H1 (cell line): Measurements from ENCODE around the gene LDAH. TPM values are rescaled to one million over a fixed set of nuclear protein-coding genes. Genes with fewer than 3 reads are reported as not detected.

ENCODE experiments used
- CTCF ChIA-PET: fragments of 300-600 bp; sonication (Branson Sonifier 250); formaldehyde crosslinking; loops from one replicate; lab custom pipeline; 2021; ENCODE audit not compliant: partially characterized antibody; lab: Charles Lee
- POLR2A ChIA-PET: fragments of 300-600 bp; sonication (Branson Sonifier 250); formaldehyde crosslinking; loops from one replicate; lab custom pipeline; 2021; ENCODE audit warnings: inconsistent platforms; ENCODE audit not compliant: partially characterized antibody; lab: Charles Lee
- DNase-seq, 2 experiments: peaks; one replicate each; pipeline versions ENCODE4 v3.0.0 to v3.0.0-alpha.2; 2010 to 2022; ENCODE audit warnings: low spot score in 2 of 2, low read depth in 1 of 2, mixed read lengths in 1 of 2
- FAIRE-seq: peaks from 2 replicates; lab custom pipeline; 2011; peaks lifted over from hg19 to GRCh38; lab: Jason Lieb, UNC
- H2AFZ ChIP-seq: 2 replicates; pipeline ENCODE4 v1.8.1; 2012; ENCODE audit warnings: low read length, inconsistent platforms
- H2AK5ac ChIP-seq: 2 replicates; pipeline ENCODE4 v1.6.1; 2013; ENCODE audit warnings: low read depth, low read length
- H2BK120ac ChIP-seq: replicated peaks from 2 replicates; pipeline ENCODE3; 2013; ENCODE audit warnings: low read depth, low read length, inconsistent platforms
- H2BK12ac ChIP-seq: 2 replicates; pipeline ENCODE4 v1.6.1; 2013; ENCODE audit warnings: low read depth, low read length
- H2BK15ac ChIP-seq: 2 replicates; pipeline ENCODE4 v1.6.1; 2013; ENCODE audit warnings: low read length
- H2BK20ac ChIP-seq: 2 replicates; pipeline ENCODE4 v1.6.1; 2013; ENCODE audit warnings: low read length
- H2BK5ac ChIP-seq: 2 replicates; pipeline ENCODE4 v1.6.1; 2013; ENCODE audit warnings: low read depth, low read length
- H3K14ac ChIP-seq: 2 replicates; pipeline ENCODE4 v1.6.1; 2013; ENCODE audit warnings: inconsistent platforms; ENCODE audit not compliant: insufficient read length
- H3K18ac ChIP-seq: 2 replicates; pipeline ENCODE4 v1.6.1; 2013; ENCODE audit warnings: low read length; ENCODE audit errors: extremely low read depth
- H3K23ac ChIP-seq: 2 replicates; pipeline ENCODE4 v1.6.1; 2013; ENCODE audit warnings: inconsistent platforms; ENCODE audit not compliant: insufficient read length
- H3K23me2 ChIP-seq: 2 replicates; pipeline ENCODE4 v1.6.1; 2013; ENCODE audit warnings: low read depth, low read length
- H3K27ac ChIP-seq: 2 replicates; pipeline ENCODE4 v1.6.1; 2011; ENCODE audit warnings: low read depth, low read length, inconsistent platforms
- H3K27me3 ChIP-seq, 4 experiments: replicated peaks in 1 of 4; 1 replicate in 1 of 4; 2 replicates in 3 of 4; pipeline versions ENCODE4 v1.6.1 to v1.8.1; 2011 to 2013; ENCODE audit warnings: low read length in 3 of 4, mild to moderate bottlenecking in 3 of 4, inconsistent platforms in 2 of 4, mixed read lengths in 2 of 4, moderate library complexity in 1 of 4; ENCODE audit not compliant: control insufficient read depth in 3 of 4, insufficient read depth in 3 of 4; ENCODE audit errors: extremely low read depth in 1 of 4
- H3K36me3 ChIP-seq, 4 experiments: 2 replicates each; pipeline versions ENCODE4 v1.6.1 to v1.8.1; 2011 to 2013; ENCODE audit warnings: mild to moderate bottlenecking in 4 of 4, low read length in 3 of 4, moderate library complexity in 2 of 4, control low read depth in 1 of 4, inconsistent platforms in 1 of 4; ENCODE audit not compliant: insufficient read depth in 4 of 4, control insufficient read depth in 2 of 4
- H3K4ac ChIP-seq: replicated peaks from 2 replicates; pipeline ENCODE3; 2013; ENCODE audit warnings: low read length, low read depth, mixed read lengths, inconsistent platforms; ENCODE audit not compliant: insufficient read length
- H3K4me1 ChIP-seq, 4 experiments: replicated peaks in 1 of 4; 1 replicate in 1 of 4; 2 replicates in 3 of 4; pipeline versions ENCODE4 v1.6.1 to v1.8.1; 2011 to 2013; ENCODE audit warnings: low read length in 3 of 4, inconsistent platforms in 2 of 4, mixed read lengths in 1 of 4; ENCODE audit not compliant: insufficient read depth in 4 of 4, control insufficient read depth in 3 of 4
- H3K4me2 ChIP-seq, 2 experiments: 2 replicates each; pipeline versions ENCODE4 v1.6.1 to v1.8.1; 2011 to 2013; ENCODE audit warnings: low read depth in 2 of 2, low read length in 2 of 2, control low read depth in 1 of 2, inconsistent platforms in 1 of 2, mild to moderate bottlenecking in 1 of 2; ENCODE audit not compliant: insufficient read depth in 1 of 2
- H3K4me3 ChIP-seq, 4 experiments: fragments of 200-600, 300-600 bp in 1 of 4; sonication (generic), shearing (Covaris generic), sonication (Bioruptor Twin) in 1 of 4; 2 replicates each; pipeline versions ENCODE4 v1.5.1 to v1.8.1; 2011 to 2016; ENCODE audit warnings: low read length in 4 of 4, low read depth in 3 of 4, control low read depth in 2 of 4, inconsistent platforms in 2 of 4, mild to moderate bottlenecking in 2 of 4, mixed read lengths in 1 of 4, moderate library complexity in 1 of 4; ENCODE audit not compliant: insufficient read depth in 2 of 4; ENCODE audit errors: extremely low read depth in 1 of 4
- H3K56ac ChIP-seq: replicated peaks from 2 replicates; pipeline ENCODE3; 2013; ENCODE audit warnings: low read depth, mild to moderate bottlenecking, mixed read lengths, low read length, inconsistent platforms; ENCODE audit not compliant: insufficient read length
- H3K79me1 ChIP-seq: 2 replicates; pipeline ENCODE4 v1.6.1; 2013; ENCODE audit warnings: low read depth, low read length, control low read depth
- H3K79me2 ChIP-seq, 2 experiments: 2 replicates each; pipeline versions ENCODE4 v1.6.1 to v1.8.1; 2012 to 2013; ENCODE audit warnings: low read length in 2 of 2, mild to moderate bottlenecking in 2 of 2, inconsistent platforms in 1 of 2; ENCODE audit not compliant: insufficient read depth in 2 of 2, control insufficient read depth in 1 of 2
- H3K9ac ChIP-seq, 4 experiments: replicated peaks in 1 of 4; 1 replicate in 1 of 4; 2 replicates in 3 of 4; pipeline versions ENCODE4 v1.6.1 to v1.8.1; 2011 to 2013; ENCODE audit warnings: low read depth in 3 of 4, low read length in 3 of 4, control low read depth in 2 of 4, mild to moderate bottlenecking in 2 of 4, moderate library complexity in 2 of 4, inconsistent platforms in 1 of 4; ENCODE audit errors: extremely low read depth in 1 of 4
- H3K9me3 ChIP-seq, 2 experiments: 2 replicates each; pipeline versions ENCODE4 v1.6.1 to v1.8.1; 2012 to 2013; ENCODE audit warnings: mild to moderate bottlenecking in 2 of 2, moderate library complexity in 2 of 2, control low read depth in 1 of 2, inconsistent platforms in 1 of 2, low read depth in 1 of 2, low read length in 1 of 2, mixed read lengths in 1 of 2; ENCODE audit not compliant: insufficient read depth in 2 of 2
- H4K20me1 ChIP-seq, 2 experiments: replicated peaks in 1 of 2; 2 replicates each; pipeline versions ENCODE3 to v1.8.1; 2011 to 2013; ENCODE audit warnings: inconsistent platforms in 2 of 2, low read length in 2 of 2, mild to moderate bottlenecking in 1 of 2; ENCODE audit not compliant: insufficient read depth in 2 of 2, control insufficient read depth in 1 of 2
- H4K5ac ChIP-seq: 2 replicates; pipeline ENCODE4 v1.6.1; 2013; ENCODE audit warnings: low read length, low read depth, mixed read lengths, inconsistent platforms; ENCODE audit not compliant: insufficient read length
- H4K8ac ChIP-seq: 2 replicates; pipeline ENCODE4 v1.8.0; 2013; ENCODE audit warnings: mild to moderate bottlenecking, moderate library complexity, low read length, inconsistent platforms; ENCODE audit not compliant: insufficient read depth; ENCODE audit errors: extremely low read depth
- H4K91ac ChIP-seq: replicated peaks from 2 replicates; pipeline ENCODE3; 2013; ENCODE audit warnings: low read length, mixed read lengths, inconsistent platforms; ENCODE audit not compliant: insufficient read length
- EZH2 ChIP-seq: fragments of 200-600 bp; sonication (generic); IDR thresholded peaks from 2 replicates; pipeline ENCODE4 v1.7.1; 2012; ENCODE audit warnings: low read depth, mild to moderate bottlenecking, moderate library complexity, low read length, inconsistent platforms; ENCODE audit not compliant: severe bottlenecking
- KDM5A ChIP-seq: fragments of 200-600 bp; IDR thresholded peaks from 2 replicates; pipeline ENCODE4 v1.7.1; 2012; ENCODE audit warnings: mild to moderate bottlenecking, low read length, inconsistent platforms, mixed read lengths
- RNF2 ChIP-seq: fragments of 200-900, 300-1000 bp; sonication (generic); IDR thresholded peaks from 2 replicates; pipeline ENCODE4 v1.7.1; 2016; ENCODE audit warnings: borderline replicate concordance, low read depth, mild to moderate bottlenecking, antibody characterized with exemption, low read length; ENCODE audit not compliant: poor library complexity, severe bottlenecking; ENCODE audit errors: missing control alignments
- SRF ChIP-seq: IDR thresholded peaks from 2 replicates; pipeline ENCODE4 v1.6.1; 2011; ENCODE audit warnings: mild to moderate bottlenecking, low read depth, low read length, moderate library complexity
- SUZ12 ChIP-seq: fragments of 200-600 bp; sonication (generic); IDR thresholded peaks from 2 replicates; pipeline ENCODE4 v1.6.1; 2012; ENCODE audit warnings: mild to moderate bottlenecking, inconsistent platforms, low read length, moderate library complexity, mixed read lengths
- WGBS, 2 experiments: shearing (Covaris generic) in 1 of 2; methylation state at CpG; one replicate each; pipeline versions ENCODE4 v1.1.6 to v1.1.7; 2013 to 2015; ENCODE audit warnings: low lambda C conversion rate in 2 of 2, mixed read lengths in 2 of 2, inconsistent platforms in 1 of 2, low coverage in 1 of 2, missing lambda C conversion rate in 1 of 2; ENCODE audit not compliant: insufficient replicate concordance in 2 of 2, insufficient coverage in 1 of 2, insufficient read length in 1 of 2; ENCODE audit errors: extremely low coverage in 1 of 2, missing lambda C conversion rate in 1 of 2; 5-methylcytosine and 5-hydroxymethylcytosine counted together
- polyA plus RNA-seq, 7 experiments: library from polyadenylated mRNA; depleted of rRNA in 3 of 7; stranded (reverse) in 5 of 7; unstranded in 2 of 7; fragments of >200 nt in 5 of 7; fragments of 200-250 nt in 2 of 7; gene quantifications; 1 replicate in 5 of 7; 2 replicates in 1 of 7; 4 replicates in 1 of 7; pipeline versions ENCODE4 v1.2.1 to v1.2.3, GENCODE V29; 2011 to 2013; ENCODE audit warnings: missing spikeins in 2 of 7, mixed read lengths in 2 of 7
- total RNA-seq: library from RNA; stranded (reverse); fragmentation: NEBNext Ultra II Directional; extraction: Animal tissue kit (Norgen Biotek cat#: 25700); gene quantifications from 2 replicates; pipeline ENCODE4 v1.2.1, GENCODE V29; 2021

Gene LDAH
- total and polyA plus RNA-seq, 2 of the 8 experiments (the other 6 are each of a cell fraction or from before 2014, with no cell fraction given): 10.9 to 26.3 TPM

DNA sequence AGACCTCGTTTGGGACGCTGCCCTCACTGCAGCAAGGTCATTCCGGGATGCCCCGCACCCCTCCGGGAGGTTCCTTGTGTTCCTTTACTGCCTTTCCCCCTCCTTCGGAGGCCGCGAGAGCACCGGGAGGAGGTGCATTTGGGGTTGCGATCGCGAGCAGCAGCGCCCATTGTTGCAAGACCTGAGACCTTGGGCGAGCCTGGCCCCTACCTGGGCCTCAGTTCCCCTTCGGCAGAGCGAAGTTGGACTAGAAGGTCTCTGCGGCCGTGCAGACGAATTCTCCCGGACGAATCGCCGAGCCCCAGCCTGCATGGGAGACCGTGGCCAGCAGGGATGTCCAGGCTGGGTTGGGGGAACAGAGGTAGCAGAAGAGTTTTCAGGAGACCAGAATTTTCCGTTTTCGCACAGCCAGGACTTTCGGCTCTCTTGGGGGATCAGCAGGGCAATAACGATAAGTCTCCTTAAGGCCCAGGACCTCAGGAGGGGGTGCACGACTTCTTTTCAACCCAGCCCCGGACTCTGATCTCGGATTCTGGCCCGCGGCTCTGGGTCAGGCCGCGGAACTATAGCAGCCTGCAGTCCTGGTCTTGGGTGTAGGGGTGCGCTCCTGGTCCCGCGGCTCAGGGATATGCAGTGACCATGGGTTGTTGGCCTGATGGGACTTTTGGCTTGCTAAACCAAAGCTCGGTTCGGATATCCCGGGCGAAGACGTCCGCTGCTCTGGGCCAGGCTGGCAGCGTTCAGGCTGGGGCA is 153.2 kb downstream of the LDAH start:
- H3K27ac ChIP-seq: no peak overlapping the region
- H3K9ac ChIP-seq: no peak overlapping the region
- peaks cover 17% of the 10 kb centered on the region; the same call in 1 of the 2 replicates for H3K23me2 ChIP-seq
- FAIRE-seq: no peak
- WGBS, 2 experiments: 38% methylated on average over 44 of the region's 45 CpGs; no CpG with 5 or more reads in 1 of the 2 experiments
- no peak overlapping the region for H3K56ac ChIP-seq
- H2BK20ac ChIP-seq: no peak overlapping the region
- H3K14ac ChIP-seq: no peak overlapping the region
- H3K4me3 ChIP-seq: peak overlapping the region in 1 of 4 experiments; percentile 20; a peak in 2 of 8 replicates
- peaks cover 65 to 96% (median 87%) of the 10 kb centered on the region in 4 experiments for H3K27me3 ChIP-seq
- no peaks in the 10 kb centered on the region for H3K79me1 ChIP-seq
- no peak overlapping the region for H3K23ac ChIP-seq
- H2BK5ac ChIP-seq: no peak overlapping the region
- H3K9me3 ChIP-seq: no peaks in the 10 kb centered on the region; a peak in 1 of 4 replicates
- peak overlapping the region; percentile 47 to 76 for H3K4me2 ChIP-seq
- no peak overlapping the region for H2BK120ac ChIP-seq
- no peak overlapping the region for H4K91ac ChIP-seq
- TF ChIP-seq EZH2 (peak; percentile 79), RNF2 (peak; percentile 80), KDM5A (no peak), SRF (no peak), SUZ12 (peak; percentile 88)
- H2BK15ac ChIP-seq: no peak overlapping the region
- no peak overlapping the region for H4K5ac ChIP-seq
- H3K4me1 ChIP-seq: peaks cover 9 to 43% (median 20%) of the 10 kb centered on the region in 4 experiments
- H2BK12ac ChIP-seq: no peak overlapping the region
- H4K8ac ChIP-seq: peak overlapping the region; percentile 32; the same call in 1 of the 2 replicates
- H4K20me1 ChIP-seq: peaks cover 0 to 9% of the 10 kb centered on the region in 2 experiments
- CTCF ChIA-PET: interaction anchor here (0.6 to 2.2 kb wide), 11 partner anchors 8 to 357 kb away, joined by 3 to 17 read pairs (median 5); no protein-coding TSS in a partner anchor
- H3K79me2 ChIP-seq: no peaks in the 10 kb centered on the region
- peaks cover 0 to 5% (median 0%) of the 10 kb centered on the region in 4 experiments; a peak in 1 of 8 replicates for H3K36me3 ChIP-seq
- no peak overlapping the region; the same call in 1 of the 2 replicates for H3K18ac ChIP-seq
- peak in 1 of 2 experiments; percentile 67 for DNase-seq
- POLR2A ChIA-PET: interaction anchor here (0.6 to 1.5 kb wide), 3 partner anchors 53 to 223 kb away, joined by 3 to 4 read pairs (median 3); partner anchors contain the start of gene RHOB
- H3K4ac ChIP-seq: no peak overlapping the region
- H2AFZ ChIP-seq: no peak overlapping the region
- H2AK5ac ChIP-seq: no peak overlapping the region
